Uterus (tissue), 4 donors: ENCODE results near the gene PROP1. TPM values are rescaled to one million over a fixed set of nuclear protein-coding genes. Genes with fewer than 3 reads are reported as not detected.
"Not testable (repeated sequence)": the region's sequence is repeated elsewhere in the genome, so short reads cannot be mapped to it uniquely, and the experiment has no call there.

Source experiments
- DNase-seq, 2 donors: peaks; one replicate each; pipeline ENCODE4 v3.0.0-alpha.2; 2019 to 2020
- H3K27ac ChIP-seq, 2 donors: fragments of 200-600 bp; sonication (generic); 1 replicate in 1 of 2; 2 replicates in 1 of 2; pipeline ENCODE4 v1.5.1; 2016 to 2018
- H3K27me3 ChIP-seq, 2 donors: fragments of 200-600 bp; sonication (generic); one replicate each; pipeline ENCODE4 v1.5.1; 2018 to 2019; ENCODE audit warnings: control low read depth in 1 of 2
- H3K36me3 ChIP-seq, 2 donors: fragments of 200-600 bp; sonication (generic); one replicate each; pipeline ENCODE4 v1.5.1; 2019; ENCODE audit warnings: control low read depth in 1 of 2
- H3K4me1 ChIP-seq, 2 donors: fragments of 200-600 bp; sonication (generic); one replicate each; pipeline ENCODE4 v1.5.1; 2018 to 2019; ENCODE audit warnings: control low read depth in 1 of 2
- H3K4me3 ChIP-seq, 2 donors: fragments of 200-600 bp; sonication (generic); 1 replicate in 1 of 2; 2 replicates in 1 of 2; pipeline ENCODE4 v1.5.1; 2018 to 2019; ENCODE audit warnings: mild to moderate bottlenecking in 1 of 2
- H3K9me3 ChIP-seq, 2 donors: fragments of 200-600 bp; sonication (generic); one replicate each; pipeline ENCODE4 v1.5.1; 2019; ENCODE audit warnings: control low read depth in 1 of 2
- POLR2A ChIP-seq, 2 donors: fragments of 450-650 bp; IDR thresholded peaks; one replicate each; pipeline ENCODE4 v1.6.1; 2016; ENCODE audit warnings: antibody characterized with exemption in 2 of 2, mild to moderate bottlenecking in 1 of 2, moderate library complexity in 1 of 2
- intact Hi-C: fragments of 100-400 bp; cut with DNase I; formaldehyde crosslinking; loops from one replicate; pipeline ENCODE4 v1.15.1; 2023; ENCODE audit warnings: low total_unique reads
- total RNA-seq, 4 donors: library from RNA; depleted of rRNA in 3 of 4; stranded (reverse); fragments of >200 nt in 3 of 4; gene quantifications; one replicate each; pipeline versions ENCODE4 v1.1.0 to v1.2.4, GENCODE V29; 2014 to 2023
- TF ChIP-seq, protein P1 (sequence below), 4 experiments: fragments of 200-600 bp in 2 of 4; fragments of 450-650 bp in 2 of 4; sonication (generic) in 2 of 4; IDR thresholded peaks; one replicate each; pipeline ENCODE4 v1.5.1; 2016 to 2019; ENCODE audit warnings: antibody characterized with exemption in 4 of 4, mild to moderate bottlenecking in 2 of 4, moderate library complexity in 1 of 4
- donor health status: DM: yes; HTN: yes; CAD: no.

Gene PROP1
- total RNA-seq, 4 donors from 2014 or later = not detected

DNA sequence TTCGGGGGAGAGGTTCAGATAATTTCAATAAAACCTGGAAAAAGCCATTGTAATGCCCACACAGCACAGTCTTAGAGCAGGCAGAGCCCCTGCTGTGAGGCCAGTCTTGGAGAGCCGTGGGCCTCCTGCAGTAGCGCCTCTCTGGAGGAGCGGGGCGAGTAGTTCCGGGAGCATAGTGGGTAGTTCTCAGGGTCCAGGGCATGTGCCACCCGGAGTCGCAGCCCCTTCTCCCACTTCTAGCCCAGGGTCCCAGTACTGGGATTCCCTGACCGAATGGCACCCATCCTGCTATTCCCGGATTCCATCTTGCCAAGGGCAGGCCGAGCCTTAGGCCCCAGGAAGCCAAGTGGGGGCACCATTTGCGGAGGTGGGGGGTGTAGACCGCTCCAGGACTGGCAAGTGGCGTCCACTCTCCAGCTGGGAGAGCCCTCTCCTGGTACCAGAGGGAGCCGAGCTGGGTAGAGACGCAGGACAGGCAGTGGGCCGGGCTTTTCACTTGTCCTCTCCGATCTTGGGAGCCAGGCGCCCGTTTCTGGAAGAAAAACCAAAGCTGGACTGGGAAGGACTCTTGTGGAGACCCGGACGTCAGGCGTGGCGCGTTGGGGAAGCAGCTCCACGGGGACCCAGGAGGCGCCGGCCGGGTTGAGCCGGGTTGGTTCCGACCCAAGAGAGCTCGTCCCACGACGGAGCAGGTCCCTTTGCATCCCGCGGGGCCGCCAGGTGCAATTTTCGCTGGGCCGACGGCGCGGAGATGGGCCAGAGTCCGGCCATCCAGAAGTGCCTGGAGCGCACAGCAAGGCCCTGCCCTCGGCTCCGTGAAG, 12.1 kb downstream of the PROP1 start:
- no peak overlapping the region for H3K27ac ChIP-seq
- TF ChIP-seq POLR2A (IDR thresholded peaks at IDR 0.05) = no peak
- no peak for DNase-seq
- H3K9me3 ChIP-seq = no peaks in the 10 kb centered on the region
- peaks cover 0 to 45% of the 10 kb centered on the region in 2 donors for H3K27me3 ChIP-seq
- no peaks in the 10 kb centered on the region for H3K36me3 ChIP-seq
- intact Hi-C loops = no loop called here
- H3K4me1 ChIP-seq = no peaks in the 10 kb centered on the region
- no peak overlapping the region for H3K4me3 ChIP-seq

DNA sequence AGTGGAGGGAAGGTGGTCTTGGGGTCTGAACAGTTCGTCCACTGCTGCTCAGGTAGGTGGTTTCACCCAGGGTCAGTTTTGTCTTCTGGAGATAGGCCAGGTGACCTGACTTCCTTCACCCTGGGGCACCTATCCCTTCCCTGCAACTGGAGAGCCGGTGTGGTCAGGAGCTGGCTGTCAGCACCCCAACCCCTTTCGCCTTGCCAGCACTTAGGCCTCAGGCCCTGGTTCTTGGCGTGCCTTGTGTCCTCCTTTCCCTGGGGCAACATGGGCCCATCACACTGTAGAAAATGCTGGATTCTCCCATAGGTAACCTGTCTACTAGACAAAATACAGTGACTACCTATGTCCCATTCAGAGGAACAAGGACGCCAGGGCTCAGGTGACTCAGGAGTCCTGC, 13.1 kb downstream of the PROP1 start:
- Histone ChIP-seq H3K27ac (no peak overlapping the region), H3K27me3 (peaks cover 0 to 45% of the 10 kb centered on the region in 2 donors), H3K4me3 (no peak overlapping the region), H3K4me1 (no peaks in the 10 kb centered on the region), H3K36me3 (no peaks in the 10 kb centered on the region), H3K9me3 (no peaks in the 10 kb centered on the region)
- no peak for TF ChIP-seq POLR2A (IDR thresholded peaks at IDR 0.05)
- TF ChIP-seq, protein P1, sequence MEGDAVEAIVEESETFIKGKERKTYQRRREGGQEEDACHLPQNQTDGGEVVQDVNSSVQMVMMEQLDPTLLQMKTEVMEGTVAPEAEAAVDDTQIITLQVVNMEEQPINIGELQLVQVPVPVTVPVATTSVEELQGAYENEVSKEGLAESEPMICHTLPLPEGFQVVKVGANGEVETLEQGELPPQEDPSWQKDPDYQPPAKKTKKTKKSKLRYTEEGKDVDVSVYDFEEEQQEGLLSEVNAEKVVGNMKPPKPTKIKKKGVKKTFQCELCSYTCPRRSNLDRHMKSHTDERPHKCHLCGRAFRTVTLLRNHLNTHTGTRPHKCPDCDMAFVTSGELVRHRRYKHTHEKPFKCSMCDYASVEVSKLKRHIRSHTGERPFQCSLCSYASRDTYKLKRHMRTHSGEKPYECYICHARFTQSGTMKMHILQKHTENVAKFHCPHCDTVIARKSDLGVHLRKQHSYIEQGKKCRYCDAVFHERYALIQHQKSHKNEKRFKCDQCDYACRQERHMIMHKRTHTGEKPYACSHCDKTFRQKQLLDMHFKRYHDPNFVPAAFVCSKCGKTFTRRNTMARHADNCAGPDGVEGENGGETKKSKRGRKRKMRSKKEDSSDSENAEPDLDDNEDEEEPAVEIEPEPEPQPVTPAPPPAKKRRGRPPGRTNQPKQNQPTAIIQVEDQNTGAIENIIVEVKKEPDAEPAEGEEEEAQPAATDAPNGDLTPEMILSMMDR (IDR thresholded peaks at IDR 0.05) = no peak
- DNase-seq = no peak
- intact Hi-C loops = no loop called here

DNA sequence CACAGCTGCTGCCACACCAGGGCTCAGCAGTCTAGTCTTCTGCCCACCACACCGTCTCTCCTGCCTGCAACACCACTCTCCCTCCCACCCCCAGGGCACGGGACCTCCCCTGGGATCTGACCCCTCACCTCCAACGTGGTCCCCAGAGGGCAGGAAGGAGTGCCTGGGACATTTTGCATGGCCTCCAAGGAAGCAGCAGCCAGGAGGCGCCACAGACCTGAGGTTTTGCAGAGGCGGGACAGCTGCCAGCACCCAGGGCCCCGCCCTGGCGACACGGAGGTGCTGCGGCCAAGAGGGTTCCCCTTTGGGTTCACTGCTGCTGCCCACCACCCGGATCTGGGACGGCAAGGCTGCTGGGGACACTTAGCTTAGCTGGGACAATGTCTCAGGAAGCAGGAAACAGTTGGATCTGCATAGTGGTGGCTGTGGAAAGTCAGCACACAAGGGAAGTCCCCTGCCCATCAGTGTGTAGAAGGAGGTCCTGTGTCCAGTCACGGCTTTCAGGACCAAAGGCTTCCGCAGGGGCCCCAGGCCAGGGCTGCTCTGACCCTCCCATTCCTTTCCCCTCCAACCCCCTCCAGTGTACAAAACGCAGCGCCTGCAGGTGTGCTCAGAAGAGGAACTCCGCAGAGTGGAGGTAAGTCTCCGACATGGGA, 13.8 kb downstream of the PROP1 start:
- peaks cover 0 to 44% of the 10 kb centered on the region in 2 donors for H3K27me3 ChIP-seq
- no peaks in the 10 kb centered on the region for H3K9me3 ChIP-seq
- TF ChIP-seq POLR2A (IDR thresholded peaks at IDR 0.05) = no peak
- TF ChIP-seq, protein P1 (IDR thresholded peaks at IDR 0.05) = no peak

DNA sequence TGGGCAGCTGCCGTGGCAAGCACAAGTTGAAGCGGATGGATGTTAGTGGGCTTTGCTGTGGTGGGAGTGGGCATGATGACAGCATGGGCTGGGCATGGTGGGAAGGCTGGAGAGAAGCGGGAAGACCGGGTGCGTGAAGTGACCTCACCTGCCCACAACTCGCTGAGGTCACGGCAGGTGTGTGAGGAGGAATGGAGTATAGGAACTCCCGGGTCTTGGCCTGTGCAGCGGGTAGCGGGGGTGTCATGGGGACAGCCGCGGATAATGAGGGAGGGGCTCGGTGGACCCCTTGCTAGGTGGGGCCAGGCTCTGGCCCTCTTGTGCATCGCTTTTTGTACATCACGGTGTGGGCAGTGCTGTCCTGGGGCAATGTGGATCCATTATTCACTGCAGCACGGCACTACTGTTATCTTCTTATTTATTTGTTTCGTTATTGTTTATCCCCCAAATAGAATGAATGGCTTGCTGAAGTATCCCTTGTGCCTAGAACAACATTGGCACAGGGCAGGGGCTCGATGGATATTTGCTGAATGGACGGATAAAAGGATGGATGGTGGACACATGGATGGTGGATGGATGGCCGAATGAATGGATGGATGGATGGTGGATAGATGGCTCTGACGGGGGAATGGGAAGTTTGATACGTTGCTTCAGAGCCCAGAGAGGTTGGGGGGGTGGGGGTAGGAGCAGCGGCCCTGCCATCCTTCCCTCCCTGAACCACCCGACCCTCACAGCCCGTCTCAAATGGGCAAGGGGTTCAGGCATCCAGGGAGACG, 14.6 kb downstream of the PROP1 start:
- Histone ChIP-seq H3K9me3 (no peaks in the 10 kb centered on the region), H3K27ac (no peak overlapping the region), H3K36me3 (no peaks in the 10 kb centered on the region), H3K4me1 (no peaks in the 10 kb centered on the region), H3K4me3 (no peak overlapping the region), H3K27me3 (peaks cover 0 to 37% of the 10 kb centered on the region in 2 donors)
- intact Hi-C loops = no loop called here
- DNase-seq = no peak
- TF ChIP-seq, protein P1 (IDR thresholded peaks at IDR 0.05) = no peak
- TF ChIP-seq POLR2A (IDR thresholded peaks at IDR 0.05) = no peak

More for the DNA sequence above, 13.8 kb downstream of the PROP1 start:
- Histone ChIP-seq H3K36me3 (no peaks in the 10 kb centered on the region), H3K27ac (no peak overlapping the region), H3K4me3 (no peak overlapping the region), H3K4me1 (no peaks in the 10 kb centered on the region)
- no peak for DNase-seq
- intact Hi-C loops = no loop called here

DNA sequence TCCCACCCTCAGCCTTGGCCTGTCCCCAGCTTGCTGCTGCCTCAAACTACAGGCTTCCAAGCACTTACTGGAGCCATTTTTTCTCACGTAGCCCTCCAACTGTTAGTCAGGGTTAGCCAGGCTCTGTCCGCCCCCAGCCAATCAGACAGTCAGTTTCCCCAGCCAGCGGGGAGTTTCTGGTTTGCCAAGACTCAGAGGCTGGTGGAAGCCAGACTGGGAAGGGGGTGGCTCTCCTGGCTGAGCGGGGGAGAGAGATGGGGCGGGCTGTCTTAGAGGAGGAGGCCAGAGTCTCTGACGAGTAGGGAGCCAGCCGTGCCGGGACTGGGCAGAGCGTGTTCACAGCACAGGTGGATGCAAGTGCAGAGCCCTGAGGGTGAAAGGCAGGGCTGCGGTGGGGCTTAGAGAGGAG, 15.3 kb downstream of the PROP1 start:
- Histone ChIP-seq H3K27ac (no peak overlapping the region), H3K9me3 (no peaks in the 10 kb centered on the region), H3K4me3 (no peak overlapping the region), H3K4me1 (no peaks in the 10 kb centered on the region), H3K36me3 (no peaks in the 10 kb centered on the region), H3K27me3 (peaks cover 0 to 30% of the 10 kb centered on the region in 2 donors)
- DNase-seq = no peak
- TF ChIP-seq, protein P1 (IDR thresholded peaks at IDR 0.05) = no peak
- no peak for TF ChIP-seq POLR2A (IDR thresholded peaks at IDR 0.05)
- intact Hi-C loops = no loop called here

DNA sequence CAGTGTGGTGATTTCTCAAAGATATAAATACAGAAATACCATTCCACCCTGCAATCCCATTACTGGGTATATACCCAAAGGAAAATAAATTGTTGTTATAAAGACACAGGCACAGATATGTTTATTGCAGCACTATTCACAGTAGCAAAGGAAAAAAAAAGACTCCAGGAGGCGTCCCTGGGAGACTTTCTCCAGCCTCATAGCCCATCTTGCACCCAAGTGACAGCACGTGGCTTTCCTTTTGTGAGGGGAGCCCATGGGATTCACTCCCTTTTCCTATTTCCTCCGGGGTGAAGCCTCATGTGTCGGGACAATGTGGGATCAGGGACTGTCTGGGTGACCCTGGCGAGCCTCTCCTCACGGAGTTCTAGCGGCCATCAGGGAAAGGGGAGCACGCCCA, 18.4 kb downstream of the PROP1 start:
- H3K9me3 ChIP-seq, DNase-seq, H3K27ac ChIP-seq, H3K4me3 ChIP-seq, H3K27me3 ChIP-seq, H3K4me1 ChIP-seq, intact Hi-C loops, H3K36me3 ChIP-seq: not testable (repeated sequence)
